RCC 7860 (cell line): ENCODE results near the gene CDX1.
"Not testable (repeated sequence)": the region's sequence is repeated elsewhere in the genome, so short reads cannot be mapped to it uniquely, and the experiment has no call there.

Source experiments
- DNase-seq: peaks from one replicate; pipeline ENCODE4 v3.0.0-alpha.2; 2015; ENCODE audit warnings: low spot score
- FAIRE-seq: peaks from 2 replicates; lab custom pipeline; 2012; peaks lifted over from hg19 to GRCh38; lab: Jason Lieb, UNC

CDX1 gene

GRCh38 chr5:150223474-150223873 lies 56.9 kb downstream of the CDX1 start:
- FAIRE-seq, result no peak
- no peak for DNase-seq

- DNase-seq (no peak), FAIRE-seq (no peak)
Measured at GRCh38 chr5:150224483-150225027, 58.0 kb downstream of the CDX1 start.

GRCh38 chr5:150227036-150227435 lies 60.5 kb downstream of the CDX1 start:
- no peak for FAIRE-seq

GRCh38 chr5:150227606-150228273 lies 61.2 kb downstream of the CDX1 start:
- FAIRE-seq, result no peak
- no peak for DNase-seq

More at GRCh38 chr5:150227036-150227435, 60.5 kb downstream of the CDX1 start:
- no peak for DNase-seq

GRCh38 chr5:150229571-150229970 lies 63.0 kb downstream of the CDX1 start:
- no peak for DNase-seq
- FAIRE-seq, result no peak

GRCh38 chr5:150230842-150231241 lies 64.3 kb downstream of the CDX1 start:
- FAIRE-seq (no peak), DNase-seq (no peak)

- DNase-seq, FAIRE-seq: not testable (repeated sequence)
Measured at GRCh38 chr5:150233706-150234105, 67.1 kb downstream of the CDX1 start.
